BE2C (cell line): Measurements from ENCODE around the gene KAZN.

Experiments
- DNase-seq: peaks from one replicate; pipeline ENCODE4 v3.0.0-alpha.2; 2020
- H3K27me3 ChIP-seq: fragments of 250-450 bp; sonication (Bioruptor Pico); 2 replicates; pipeline ENCODE4 v1.5.1; 2020; ENCODE audit warnings: mild to moderate bottlenecking
- H3K36me3 ChIP-seq: fragments of 250-450 bp; sonication (Bioruptor Pico); 2 replicates; pipeline ENCODE4 v1.5.1; 2020; ENCODE audit warnings: mild to moderate bottlenecking
- H3K4me1 ChIP-seq: fragments of 250-450 bp; sonication (Bioruptor Pico); 2 replicates; pipeline ENCODE4 v1.5.1; 2020
- H3K4me3 ChIP-seq: 2 replicates; pipeline ENCODE4 v1.5.1; 2011; ENCODE audit warnings: low read depth, low read length
- H3K9me3 ChIP-seq: fragments of 250-450 bp; sonication (Bioruptor Pico); 2 replicates; pipeline ENCODE4 v1.5.1; 2020
- TF ChIP-seq, protein P1 (sequence below): IDR thresholded peaks from 2 replicates; pipeline ENCODE4 v1.5.1; 2012; ENCODE audit warnings: mild to moderate bottlenecking, low read depth, low read length

The KAZN gene

DNA sequence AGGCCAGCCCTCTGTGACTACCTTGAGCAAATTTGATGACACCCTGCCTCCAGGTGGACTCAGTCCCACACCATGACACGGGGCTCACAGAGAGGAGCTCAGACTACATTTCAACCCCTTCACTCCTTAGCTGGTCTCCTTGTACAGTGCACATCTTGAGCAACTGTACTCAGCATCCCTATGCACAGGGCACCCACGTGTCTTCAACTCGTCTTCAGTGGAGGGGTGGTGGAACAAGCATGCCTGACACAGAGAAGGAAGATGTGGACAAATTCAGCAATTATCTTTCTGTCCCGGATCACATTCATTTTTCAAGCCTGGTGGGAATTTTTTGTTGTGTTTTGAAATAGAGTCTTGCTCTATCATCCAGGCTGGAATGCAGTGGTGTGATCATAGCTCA, 213.7 kb downstream of the KAZN start:
- H3K4me3 ChIP-seq = no peak overlapping the region
- no peaks in the 10 kb centered on the region for H3K27me3 ChIP-seq
- no peaks in the 10 kb centered on the region for H3K4me1 ChIP-seq
- H3K36me3 ChIP-seq = no peaks in the 10 kb centered on the region
- DNase-seq = no peak
- H3K9me3 ChIP-seq = no peaks in the 10 kb centered on the region
- TF ChIP-seq, protein P1, sequence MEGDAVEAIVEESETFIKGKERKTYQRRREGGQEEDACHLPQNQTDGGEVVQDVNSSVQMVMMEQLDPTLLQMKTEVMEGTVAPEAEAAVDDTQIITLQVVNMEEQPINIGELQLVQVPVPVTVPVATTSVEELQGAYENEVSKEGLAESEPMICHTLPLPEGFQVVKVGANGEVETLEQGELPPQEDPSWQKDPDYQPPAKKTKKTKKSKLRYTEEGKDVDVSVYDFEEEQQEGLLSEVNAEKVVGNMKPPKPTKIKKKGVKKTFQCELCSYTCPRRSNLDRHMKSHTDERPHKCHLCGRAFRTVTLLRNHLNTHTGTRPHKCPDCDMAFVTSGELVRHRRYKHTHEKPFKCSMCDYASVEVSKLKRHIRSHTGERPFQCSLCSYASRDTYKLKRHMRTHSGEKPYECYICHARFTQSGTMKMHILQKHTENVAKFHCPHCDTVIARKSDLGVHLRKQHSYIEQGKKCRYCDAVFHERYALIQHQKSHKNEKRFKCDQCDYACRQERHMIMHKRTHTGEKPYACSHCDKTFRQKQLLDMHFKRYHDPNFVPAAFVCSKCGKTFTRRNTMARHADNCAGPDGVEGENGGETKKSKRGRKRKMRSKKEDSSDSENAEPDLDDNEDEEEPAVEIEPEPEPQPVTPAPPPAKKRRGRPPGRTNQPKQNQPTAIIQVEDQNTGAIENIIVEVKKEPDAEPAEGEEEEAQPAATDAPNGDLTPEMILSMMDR = no peak

DNA sequence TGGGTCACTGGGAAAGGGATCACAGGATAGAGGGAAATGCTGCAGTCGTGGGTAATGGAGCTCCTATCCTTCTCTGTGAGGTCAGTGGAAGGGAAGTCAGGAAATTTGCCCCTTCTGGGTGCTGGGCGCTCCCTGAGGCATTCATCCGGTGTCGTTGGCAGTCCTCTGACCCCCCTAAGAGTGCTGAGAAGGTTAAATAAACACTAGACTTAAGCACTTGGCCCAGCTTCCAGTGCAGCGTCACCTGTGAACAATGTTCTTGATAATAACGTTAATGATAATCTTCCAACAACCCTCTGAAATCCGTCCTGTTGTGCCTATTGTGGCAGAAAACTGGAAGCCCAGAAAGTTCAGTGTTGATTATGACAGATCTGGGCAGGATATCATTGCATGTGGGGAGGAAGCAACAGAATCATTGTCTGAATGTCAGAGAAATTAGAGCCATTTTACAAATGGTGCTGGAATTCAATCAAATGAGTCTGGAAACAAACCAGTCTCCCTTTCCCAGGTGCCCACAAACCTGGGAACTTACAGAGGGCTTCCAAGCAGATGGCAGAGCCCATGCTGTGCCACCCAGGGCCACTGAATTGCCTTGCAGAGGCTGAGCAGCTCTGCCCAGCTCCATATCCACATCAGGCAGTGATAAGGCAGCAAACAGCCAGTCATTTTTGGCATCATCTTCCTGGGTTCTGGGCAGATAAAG, 216.8 kb downstream of the KAZN start:
- Histone ChIP-seq H3K36me3 (no peaks in the 10 kb centered on the region), H3K4me1 (no peaks in the 10 kb centered on the region), H3K9me3 (no peaks in the 10 kb centered on the region), H3K27me3 (no peaks in the 10 kb centered on the region), H3K4me3 (no peak overlapping the region)
- no peak for DNase-seq
- TF ChIP-seq, protein P1 = no peak

DNA sequence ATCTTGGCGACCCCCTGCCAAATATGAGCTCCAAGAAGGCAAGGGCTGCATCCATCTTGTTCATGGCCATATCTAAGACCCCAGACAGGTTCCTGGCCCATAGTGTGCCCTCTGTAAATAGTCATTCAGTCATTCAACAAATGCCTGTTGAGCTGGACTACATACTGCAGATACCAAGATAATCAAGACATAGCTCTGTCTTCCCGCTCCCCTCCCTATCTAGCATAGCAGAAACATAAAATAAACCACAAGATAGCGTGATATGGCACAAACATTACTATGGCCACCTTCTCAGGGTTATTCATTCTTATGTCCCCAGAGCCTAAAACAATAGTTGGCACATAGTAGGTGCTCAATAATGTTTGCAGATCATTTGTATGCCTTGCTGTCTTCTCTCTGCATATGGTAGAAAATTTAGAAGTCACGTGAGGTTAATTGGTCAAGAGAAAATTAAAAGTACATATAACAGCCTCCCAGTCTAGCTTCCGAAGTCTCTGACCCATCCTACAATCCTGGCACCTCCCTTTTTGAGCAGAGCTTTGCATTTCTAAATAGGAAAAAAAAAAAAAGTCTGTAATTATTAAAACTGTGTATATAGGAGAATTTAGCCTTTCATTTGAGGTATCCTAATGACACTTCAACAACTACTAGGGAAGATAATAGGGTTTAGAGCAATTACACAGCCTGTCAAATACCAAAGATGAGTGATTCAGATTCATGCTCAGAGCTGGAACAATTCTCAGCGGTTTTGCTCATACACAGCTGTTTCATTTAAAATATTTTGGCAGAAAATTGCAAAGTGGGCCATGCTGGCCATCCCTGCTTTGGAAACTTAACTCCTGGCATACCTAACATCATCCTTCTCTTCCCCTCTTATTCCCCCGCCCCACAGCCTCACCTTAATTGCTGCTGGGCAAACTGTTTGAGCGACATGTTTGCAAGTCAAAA, 219.0 kb downstream of the KAZN start:
- TF ChIP-seq, protein P1 = no peak
- Histone ChIP-seq H3K4me3 (no peak overlapping the region), H3K4me1 (no peaks in the 10 kb centered on the region), H3K27me3 (no peaks in the 10 kb centered on the region), H3K36me3 (no peaks in the 10 kb centered on the region), H3K9me3 (no peaks in the 10 kb centered on the region)
- DNase-seq = no peak

DNA sequence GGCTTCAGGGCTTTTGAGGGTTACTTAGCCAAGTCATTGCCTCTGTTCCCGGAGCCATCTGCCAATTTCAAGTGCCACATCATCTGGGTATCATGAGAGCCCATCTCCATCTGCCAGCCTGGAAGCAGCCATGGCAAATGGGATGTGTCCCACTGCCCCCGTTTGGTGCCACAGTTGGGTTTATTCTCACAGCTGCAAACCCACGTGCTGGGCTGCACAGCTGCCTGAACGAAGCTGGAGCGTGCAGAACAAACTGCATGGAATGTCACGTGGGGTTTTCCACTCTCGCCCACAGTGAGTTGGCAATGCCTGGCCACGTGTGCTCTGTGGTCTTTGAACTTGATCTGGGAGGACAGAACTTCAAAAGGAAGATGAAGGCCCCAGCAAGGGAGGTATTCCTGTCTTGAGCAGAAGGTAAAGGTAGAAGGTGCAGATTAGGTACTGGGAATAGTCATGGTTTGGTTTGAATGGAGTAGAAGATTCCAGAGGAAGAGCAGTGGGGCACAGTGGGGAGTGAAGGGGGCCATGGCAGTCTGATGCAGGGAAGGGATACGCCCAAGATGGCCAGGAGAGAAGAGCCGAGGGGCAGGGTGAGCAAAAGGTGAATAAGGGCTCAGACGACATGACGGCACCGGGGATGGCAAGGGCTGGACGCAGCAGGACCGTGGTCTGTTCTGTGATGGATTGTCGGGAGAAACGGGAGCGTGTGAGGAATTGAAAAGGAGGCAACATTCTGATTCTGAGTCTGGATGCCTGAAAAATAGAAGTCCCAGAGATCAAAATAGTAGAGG, 222.0 kb downstream of the KAZN start:
- H3K4me1 ChIP-seq = no peaks in the 10 kb centered on the region
- no peak for DNase-seq
- TF ChIP-seq, protein P1 = no peak
- no peaks in the 10 kb centered on the region for H3K36me3 ChIP-seq
- H3K27me3 ChIP-seq = no peaks in the 10 kb centered on the region
- H3K4me3 ChIP-seq = no peak overlapping the region
- H3K9me3 ChIP-seq = no peaks in the 10 kb centered on the region

DNA sequence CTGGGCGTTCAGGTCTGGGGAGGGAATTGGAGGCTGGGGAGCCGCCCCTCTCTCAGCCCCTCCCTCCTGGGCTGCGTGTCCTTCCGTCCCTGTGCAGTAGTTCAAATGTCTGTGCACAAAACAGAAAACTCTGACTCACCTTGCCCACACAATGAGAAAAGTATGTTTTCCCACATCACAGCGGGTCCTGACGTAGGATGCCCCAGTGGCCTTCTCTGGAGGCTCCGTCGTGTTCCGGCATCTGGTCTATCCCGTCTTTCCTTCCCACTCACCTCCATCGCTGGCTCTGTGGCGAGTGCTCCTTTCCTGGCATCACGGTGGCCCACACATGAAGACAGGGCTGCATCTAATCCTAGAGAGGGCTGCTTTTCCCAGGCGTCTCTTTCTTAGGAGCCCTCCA, 224.0 kb downstream of the KAZN start:
- Histone ChIP-seq H3K9me3 (no peaks in the 10 kb centered on the region), H3K36me3 (no peaks in the 10 kb centered on the region), H3K4me3 (no peak overlapping the region), H3K27me3 (no peaks in the 10 kb centered on the region), H3K4me1 (no peaks in the 10 kb centered on the region)
- TF ChIP-seq, protein P1 = no peak
- DNase-seq = no peak
